SU-DHL-6 (cell line): Measurements from ENCODE around the gene VWA5B1.
"Not testable (repeated sequence)": the region's sequence is repeated elsewhere in the genome, so short reads cannot be mapped to it uniquely, and the experiment has no call there.

Source experiments
- EZH2phosphoT487 ChIP-seq: fragments of 200-600 bp; sonication (generic), shearing (Covaris generic); conservative IDR thresholded peaks from 2 replicates; pipeline ENCODE4 v1.6.1; 2018; ENCODE audit warnings: mild to moderate bottlenecking, antibody characterized with exemption, low read length, moderate library complexity, mixed read lengths
- TF ChIP-seq, protein P1 (sequence below): fragments of 200-600 bp; sonication (generic); IDR thresholded peaks from one replicate; pipeline ENCODE4 v1.5.1; 2017; ENCODE audit warnings: antibody characterized with exemption, mild to moderate bottlenecking, low read length, moderate library complexity; ENCODE audit not compliant: insufficient read depth, poor library complexity, severe bottlenecking

GRCh38 chr1:20273716-20274115 is 17.0 kb upstream of the VWA5B1 start:
- TF ChIP-seq, protein P1, sequence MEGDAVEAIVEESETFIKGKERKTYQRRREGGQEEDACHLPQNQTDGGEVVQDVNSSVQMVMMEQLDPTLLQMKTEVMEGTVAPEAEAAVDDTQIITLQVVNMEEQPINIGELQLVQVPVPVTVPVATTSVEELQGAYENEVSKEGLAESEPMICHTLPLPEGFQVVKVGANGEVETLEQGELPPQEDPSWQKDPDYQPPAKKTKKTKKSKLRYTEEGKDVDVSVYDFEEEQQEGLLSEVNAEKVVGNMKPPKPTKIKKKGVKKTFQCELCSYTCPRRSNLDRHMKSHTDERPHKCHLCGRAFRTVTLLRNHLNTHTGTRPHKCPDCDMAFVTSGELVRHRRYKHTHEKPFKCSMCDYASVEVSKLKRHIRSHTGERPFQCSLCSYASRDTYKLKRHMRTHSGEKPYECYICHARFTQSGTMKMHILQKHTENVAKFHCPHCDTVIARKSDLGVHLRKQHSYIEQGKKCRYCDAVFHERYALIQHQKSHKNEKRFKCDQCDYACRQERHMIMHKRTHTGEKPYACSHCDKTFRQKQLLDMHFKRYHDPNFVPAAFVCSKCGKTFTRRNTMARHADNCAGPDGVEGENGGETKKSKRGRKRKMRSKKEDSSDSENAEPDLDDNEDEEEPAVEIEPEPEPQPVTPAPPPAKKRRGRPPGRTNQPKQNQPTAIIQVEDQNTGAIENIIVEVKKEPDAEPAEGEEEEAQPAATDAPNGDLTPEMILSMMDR, result not testable (repeated sequence)
- not testable (repeated sequence) for TF ChIP-seq EZH2phosphoT487
